Measurements from ENCODE around the gene ZC3HAV1L. TPM values are rescaled to one million over a fixed set of nuclear protein-coding genes. Genes with fewer than 3 reads are reported as not detected.

ZC3HAV1L gene
- total RNA-seq, 1 experiment from 2014 or later = 11.8 TPM

DNA sequence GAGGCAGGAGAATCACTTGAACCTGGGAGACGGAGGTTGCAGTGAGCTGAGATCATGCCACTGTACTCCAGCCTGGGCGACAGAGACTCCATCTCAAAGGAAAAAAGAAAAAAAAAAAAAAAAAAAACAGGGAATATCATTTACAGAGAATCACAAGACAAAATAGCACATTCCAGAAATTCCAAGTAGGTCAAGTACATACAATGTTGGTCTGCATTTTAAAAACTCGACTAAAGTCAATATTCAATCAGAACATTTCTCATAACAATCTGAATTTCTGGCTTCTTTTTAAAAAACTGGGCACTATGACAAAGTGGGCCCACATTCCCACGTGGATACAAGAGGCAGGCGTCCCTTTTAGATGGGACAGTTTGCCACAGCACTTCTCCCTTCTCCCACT lies 12.8 kb downstream of the ZC3HAV1L start:
- CTCF ChIA-PET = no interaction called here
- ATAC-seq (no peak), DNase-seq (ENCODE audit: low read depth, low spot score) (no peak)
- intact Hi-C loops (cut with micrococcal nuclease) = no loop called here
- RAD21 ChIA-PET (ENCODE audit: low non-redundant PET in 1 of 2, low total read pairs in 2 of 2, uncharacterized antibody in 2 of 2, unreplicated experiment in 2 of 2) = no interaction called here
- Histone ChIP-seq H2AFZ (ENCODE audit: low read depth, low read length, poor library complexity, severe bottlenecking) (no peak overlapping the region), H3K9me2 (ENCODE audit: insufficient read depth) (no peaks in the 10 kb centered on the region), H3K27me3 (ENCODE audit: insufficient read depth, low read length) (no peaks in the 10 kb centered on the region), H3K4me1 (ENCODE audit: control insufficient read depth in 1 of 2, insufficient read depth in 2 of 2, low read length in 2 of 2) (no peaks in the 10 kb centered on the region), H3K9me3 (ENCODE audit: control insufficient read depth in 1 of 2, insufficient read depth in 1 of 2, low read depth in 1 of 2, low read length in 2 of 2) (no peaks in the 10 kb centered on the region), H3K27ac (ENCODE audit: low read depth, low read length) (no peak overlapping the region), H3K36me3 (ENCODE audit: control insufficient read depth in 1 of 2, insufficient read depth in 2 of 2, low read length in 2 of 2) (peaks cover 39 to 50% of the 10 kb centered on the region in 2 experiments), H3K4me2 (ENCODE audit: low read length) (no peak overlapping the region), H3K4me3 (replicated peaks in 1 of 2; ENCODE audit: low read depth in 1 of 2, low read length in 2 of 2) (no peak overlapping the region), H3K9ac (ENCODE audit: low read length) (no peak overlapping the region), H4K20me1 (ENCODE audit: insufficient read depth) (no peaks in the 10 kb centered on the region), H3K79me2 (ENCODE audit: insufficient read depth, low read length) (0 out of 2 replicates have a peak, but pooled peaks cover 2% of the 10 kb centered on the region)
- TF ChIP-seq RAD21 (IDR thresholded peaks at IDR 0.05; ENCODE audit: low read depth) (no peak), SIN3A (IDR thresholded peaks at IDR 0.05; ENCODE audit: low read depth) (no peak), EZH2phosphoT487 (IDR thresholded peaks at IDR 0.05; ENCODE audit: borderline replicate concordance) (no peak), CBX3 (IDR thresholded peaks at IDR 0.05; ENCODE audit: low read depth) (no peak), EZH2 (IDR thresholded peaks at IDR 0.05) (no peak), ZNF274 (IDR thresholded peaks at IDR 0.05; ENCODE audit: low read depth, low read length) (no peak), ZFX (IDR thresholded peaks at IDR 0.05) (no peak), EGR1 (IDR thresholded peaks at IDR 0.05; ENCODE audit: low read depth) (no peak), SRF (IDR thresholded peaks at IDR 0.05; ENCODE audit: low read depth) (no peak), SP1 (IDR thresholded peaks at IDR 0.05; ENCODE audit: low read depth) (no peak), ELF1 (IDR thresholded peaks at IDR 0.05; ENCODE audit: borderline replicate concordance, low read depth) (no peak), FOSL1 (IDR thresholded peaks at IDR 0.05; ENCODE audit: low read depth) (no peak), POLR2AphosphoS5 (IDR thresholded peaks at IDR 0.05; ENCODE audit: low read depth, low read length) (no peak), POLR2A (IDR thresholded peaks at IDR 0.05; ENCODE audit: borderline replicate concordance, extremely low read depth, insufficient read depth, insufficient read length) (no peak), CEBPB (IDR thresholded peaks at IDR 0.05; ENCODE audit: low read depth) (no peak)
- TF ChIP-seq, protein P1, sequence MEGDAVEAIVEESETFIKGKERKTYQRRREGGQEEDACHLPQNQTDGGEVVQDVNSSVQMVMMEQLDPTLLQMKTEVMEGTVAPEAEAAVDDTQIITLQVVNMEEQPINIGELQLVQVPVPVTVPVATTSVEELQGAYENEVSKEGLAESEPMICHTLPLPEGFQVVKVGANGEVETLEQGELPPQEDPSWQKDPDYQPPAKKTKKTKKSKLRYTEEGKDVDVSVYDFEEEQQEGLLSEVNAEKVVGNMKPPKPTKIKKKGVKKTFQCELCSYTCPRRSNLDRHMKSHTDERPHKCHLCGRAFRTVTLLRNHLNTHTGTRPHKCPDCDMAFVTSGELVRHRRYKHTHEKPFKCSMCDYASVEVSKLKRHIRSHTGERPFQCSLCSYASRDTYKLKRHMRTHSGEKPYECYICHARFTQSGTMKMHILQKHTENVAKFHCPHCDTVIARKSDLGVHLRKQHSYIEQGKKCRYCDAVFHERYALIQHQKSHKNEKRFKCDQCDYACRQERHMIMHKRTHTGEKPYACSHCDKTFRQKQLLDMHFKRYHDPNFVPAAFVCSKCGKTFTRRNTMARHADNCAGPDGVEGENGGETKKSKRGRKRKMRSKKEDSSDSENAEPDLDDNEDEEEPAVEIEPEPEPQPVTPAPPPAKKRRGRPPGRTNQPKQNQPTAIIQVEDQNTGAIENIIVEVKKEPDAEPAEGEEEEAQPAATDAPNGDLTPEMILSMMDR (IDR thresholded peaks at IDR 0.05 in 2 of 3, conservative IDR thresholded peaks at IDR 0.05 in 1 of 3; ENCODE audit: borderline replicate concordance in 1 of 3, insufficient read depth in 1 of 3, low read depth in 2 of 3, low read length in 2 of 3) = no peak
- TF ChIP-seq, protein P2, sequence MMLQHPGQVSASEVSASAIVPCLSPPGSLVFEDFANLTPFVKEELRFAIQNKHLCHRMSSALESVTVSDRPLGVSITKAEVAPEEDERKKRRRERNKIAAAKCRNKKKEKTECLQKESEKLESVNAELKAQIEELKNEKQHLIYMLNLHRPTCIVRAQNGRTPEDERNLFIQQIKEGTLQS (IDR thresholded peaks at IDR 0.05) = no peak
- no TSS peak for BruUV-seq (replicated peaks)
- POLR2A ChIA-PET = no interaction called here
